ENCODE data around the gene KRT85.
A peak's percentile ranks its signal among the peaks of the same experiment; 100 is the strongest.

Gene KRT85

DNA sequence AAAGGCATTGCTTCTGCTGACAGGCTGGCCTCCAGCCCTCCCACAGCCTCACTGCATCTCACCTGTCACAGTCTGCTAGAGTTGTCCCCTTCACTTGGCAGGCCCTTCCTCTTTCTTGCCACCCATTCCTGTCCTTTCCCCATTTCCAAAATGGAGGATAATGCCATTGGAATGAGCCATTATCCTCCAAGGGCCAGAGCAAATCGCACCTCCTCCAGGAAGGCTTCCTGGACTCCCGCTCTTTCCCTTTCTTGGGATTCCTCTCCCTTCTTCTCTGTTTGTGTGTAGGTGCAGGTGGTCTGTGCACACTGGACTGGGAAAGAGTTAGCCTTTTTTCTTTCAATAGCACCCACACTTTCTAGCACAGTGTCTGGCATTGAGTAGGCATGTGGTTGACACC is 35.1 kb upstream of the KRT85 start:
- no peak for DNase-seq (ENCODE audit: low read depth in 2 of 2)
- H3K4me3 ChIP-seq (replicated peaks in 1 of 2; ENCODE audit: low read depth in 2 of 2, low read length in 2 of 2): no peak overlapping the region
- TF ChIP-seq, protein P1, sequence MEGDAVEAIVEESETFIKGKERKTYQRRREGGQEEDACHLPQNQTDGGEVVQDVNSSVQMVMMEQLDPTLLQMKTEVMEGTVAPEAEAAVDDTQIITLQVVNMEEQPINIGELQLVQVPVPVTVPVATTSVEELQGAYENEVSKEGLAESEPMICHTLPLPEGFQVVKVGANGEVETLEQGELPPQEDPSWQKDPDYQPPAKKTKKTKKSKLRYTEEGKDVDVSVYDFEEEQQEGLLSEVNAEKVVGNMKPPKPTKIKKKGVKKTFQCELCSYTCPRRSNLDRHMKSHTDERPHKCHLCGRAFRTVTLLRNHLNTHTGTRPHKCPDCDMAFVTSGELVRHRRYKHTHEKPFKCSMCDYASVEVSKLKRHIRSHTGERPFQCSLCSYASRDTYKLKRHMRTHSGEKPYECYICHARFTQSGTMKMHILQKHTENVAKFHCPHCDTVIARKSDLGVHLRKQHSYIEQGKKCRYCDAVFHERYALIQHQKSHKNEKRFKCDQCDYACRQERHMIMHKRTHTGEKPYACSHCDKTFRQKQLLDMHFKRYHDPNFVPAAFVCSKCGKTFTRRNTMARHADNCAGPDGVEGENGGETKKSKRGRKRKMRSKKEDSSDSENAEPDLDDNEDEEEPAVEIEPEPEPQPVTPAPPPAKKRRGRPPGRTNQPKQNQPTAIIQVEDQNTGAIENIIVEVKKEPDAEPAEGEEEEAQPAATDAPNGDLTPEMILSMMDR (IDR thresholded peaks at IDR 0.05; ENCODE audit: low read depth, low read length): no peak

DNA sequence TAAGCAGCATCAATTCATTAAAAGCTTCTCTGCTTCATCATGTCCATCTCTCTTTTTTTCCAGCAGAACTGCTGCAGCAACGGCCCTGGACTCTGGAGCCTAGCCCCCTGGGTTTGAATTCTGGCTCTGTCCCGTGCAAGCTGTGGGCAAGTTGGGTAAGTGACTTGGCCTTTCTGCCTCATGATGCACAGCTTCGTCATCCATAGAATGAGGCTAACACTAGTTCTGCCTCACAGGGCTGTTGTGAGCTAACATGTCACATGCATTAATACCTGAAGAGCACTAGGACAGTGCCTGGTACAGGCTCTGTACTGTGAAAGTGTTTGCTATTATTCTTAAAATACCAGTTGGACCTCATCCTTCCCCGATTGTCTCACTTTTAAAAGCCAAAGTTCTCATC is 34.6 kb upstream of the KRT85 start:
- TF ChIP-seq, protein P1 (IDR thresholded peaks at IDR 0.05; ENCODE audit: low read depth, low read length): no peak
- DNase-seq (ENCODE audit: low read depth in 2 of 2): peak in 1 of 2 donors; percentile 28
- no peak overlapping the region for H3K4me3 ChIP-seq (replicated peaks in 1 of 2; ENCODE audit: low read depth in 2 of 2, low read length in 2 of 2)

DNA sequence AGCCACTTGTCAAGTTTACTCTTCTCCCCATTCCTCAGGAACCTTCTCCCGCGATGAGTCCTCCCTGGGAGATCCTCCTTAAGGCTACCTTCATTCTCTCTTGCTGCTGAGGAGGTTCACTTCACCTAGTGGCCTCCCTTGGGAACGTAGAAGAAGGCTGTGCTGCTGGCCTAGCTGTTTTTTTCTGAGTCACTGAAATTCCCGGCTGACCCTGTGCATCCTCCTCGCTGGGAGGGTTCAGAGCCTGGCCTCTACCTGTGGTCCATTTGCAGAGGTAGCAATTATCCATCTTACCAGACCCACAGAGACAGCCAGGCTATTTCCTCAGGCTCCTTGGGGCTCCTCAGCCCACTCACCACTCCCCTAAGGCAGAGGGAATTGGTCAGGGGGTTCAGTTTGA is 34.2 kb upstream of the KRT85 start:
- no peak overlapping the region for H3K4me3 ChIP-seq (replicated peaks in 1 of 2; ENCODE audit: low read depth in 2 of 2, low read length in 2 of 2)
- TF ChIP-seq, protein P1 (IDR thresholded peaks at IDR 0.05; ENCODE audit: low read depth, low read length): no peak
- peak in 1 of 2 donors; percentile 28 for DNase-seq (ENCODE audit: low read depth in 2 of 2)

DNA sequence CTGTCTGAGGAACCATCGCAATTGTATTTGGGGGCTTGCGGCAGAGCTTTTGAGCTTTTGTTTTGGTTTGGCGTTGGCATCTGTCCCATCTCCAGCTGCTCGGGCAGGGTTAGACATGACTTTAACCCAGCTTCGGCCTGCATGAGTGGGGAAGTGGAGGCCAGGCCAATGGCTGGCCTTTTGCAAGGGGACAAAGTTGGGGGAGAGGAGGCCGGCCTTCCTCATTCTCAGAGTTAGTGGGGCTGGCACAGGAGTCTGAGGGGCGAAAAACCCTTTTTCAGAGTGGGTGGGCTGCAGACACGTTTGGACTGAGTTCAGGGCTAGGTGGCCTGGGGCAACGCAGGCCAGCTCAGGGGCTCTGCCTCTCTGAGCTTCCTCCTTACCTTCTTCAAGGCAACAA is 33.6 kb upstream of the KRT85 start:
- DNase-seq (ENCODE audit: low read depth in 2 of 2): no peak
- TF ChIP-seq, protein P1 (IDR thresholded peaks at IDR 0.05; ENCODE audit: low read depth, low read length): no peak
- H3K4me3 ChIP-seq (replicated peaks in 1 of 2; ENCODE audit: low read depth in 2 of 2, low read length in 2 of 2): no peak overlapping the region

DNA sequence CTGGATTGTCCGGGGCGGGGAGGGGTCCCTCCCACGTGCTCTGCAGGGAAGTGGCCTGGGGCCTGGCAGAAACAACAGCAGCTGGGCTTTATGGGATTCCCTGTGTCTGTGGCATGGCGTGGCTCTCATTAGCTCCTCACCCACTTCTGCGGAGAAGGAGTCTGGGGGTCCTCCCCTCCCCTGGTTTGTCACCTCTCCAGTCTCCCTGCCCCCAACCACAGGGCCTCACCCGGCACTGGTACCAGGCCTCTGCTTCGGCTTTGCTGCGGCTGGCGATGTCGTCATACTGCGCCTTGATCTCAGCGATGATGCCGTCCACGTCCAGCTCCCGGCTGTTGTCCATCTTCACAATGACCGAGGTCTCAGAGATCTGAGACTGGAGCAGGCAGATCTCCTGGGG is 32.5 kb upstream of the KRT85 start:
- TF ChIP-seq, protein P1 (IDR thresholded peaks at IDR 0.05; ENCODE audit: low read depth, low read length): no peak
- DNase-seq (ENCODE audit: low read depth in 2 of 2): no peak
- no peak overlapping the region for H3K4me3 ChIP-seq (replicated peaks in 1 of 2; ENCODE audit: low read depth in 2 of 2, low read length in 2 of 2)

DNA sequence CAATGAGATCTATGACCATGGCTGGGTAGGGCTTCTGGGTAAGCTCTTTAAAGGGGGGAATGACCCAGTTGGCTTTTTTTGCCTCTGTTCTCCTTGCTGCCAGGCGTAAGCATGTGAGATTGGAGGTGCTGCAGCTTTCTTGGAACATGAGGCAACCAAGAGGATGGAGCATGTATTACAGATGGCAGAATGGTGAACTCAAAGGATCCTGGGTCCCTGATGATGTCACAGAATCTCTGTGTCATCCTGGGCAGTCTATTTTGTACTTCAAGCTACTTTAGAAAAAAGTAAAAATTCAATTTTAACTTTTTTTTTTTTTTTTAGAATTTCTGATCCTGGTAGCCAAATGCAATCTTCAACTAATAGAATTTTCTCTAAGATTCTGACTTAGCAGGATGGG is 30.9 kb upstream of the KRT85 start:
- DNase-seq (ENCODE audit: low read depth in 2 of 2): peak in 1 of 2 donors; percentile 25
- TF ChIP-seq, protein P1 (IDR thresholded peaks at IDR 0.05; ENCODE audit: low read depth, low read length): no peak
- no peak overlapping the region for H3K4me3 ChIP-seq (replicated peaks in 1 of 2; ENCODE audit: low read depth in 2 of 2, low read length in 2 of 2)

DNA sequence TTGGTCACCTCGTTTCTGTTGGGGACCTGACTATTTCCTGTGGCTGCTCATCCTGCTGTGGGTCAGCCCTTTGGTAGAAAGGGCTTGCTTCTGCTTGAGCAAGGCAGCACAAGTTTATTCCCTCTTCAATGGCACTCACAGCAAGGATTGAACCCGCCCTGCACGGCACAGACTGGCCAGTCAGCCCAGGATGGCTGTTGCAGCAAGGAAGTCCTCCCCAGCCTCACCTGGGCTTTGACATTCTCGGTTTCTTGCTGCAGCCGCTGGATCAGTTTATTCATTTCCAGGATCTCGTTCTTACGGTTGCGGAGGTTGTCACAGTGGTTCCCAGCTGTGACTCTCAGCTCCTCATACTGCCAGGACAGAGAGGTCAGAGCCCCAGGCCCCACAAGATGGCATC is 29.4 kb upstream of the KRT85 start:
- no peak overlapping the region for H3K4me3 ChIP-seq (replicated peaks in 1 of 2; ENCODE audit: low read depth in 2 of 2, low read length in 2 of 2)
- DNase-seq (ENCODE audit: low read depth in 2 of 2): no peak

More for the DNA sequence above, 29.4 kb upstream of the KRT85 start:
- TF ChIP-seq, protein P1 (IDR thresholded peaks at IDR 0.05; ENCODE audit: low read depth, low read length): no peak

All from cardiac fibroblast (primary cell).